ENCODE results near the gene FGD5.

FGD5 gene

DNA sequence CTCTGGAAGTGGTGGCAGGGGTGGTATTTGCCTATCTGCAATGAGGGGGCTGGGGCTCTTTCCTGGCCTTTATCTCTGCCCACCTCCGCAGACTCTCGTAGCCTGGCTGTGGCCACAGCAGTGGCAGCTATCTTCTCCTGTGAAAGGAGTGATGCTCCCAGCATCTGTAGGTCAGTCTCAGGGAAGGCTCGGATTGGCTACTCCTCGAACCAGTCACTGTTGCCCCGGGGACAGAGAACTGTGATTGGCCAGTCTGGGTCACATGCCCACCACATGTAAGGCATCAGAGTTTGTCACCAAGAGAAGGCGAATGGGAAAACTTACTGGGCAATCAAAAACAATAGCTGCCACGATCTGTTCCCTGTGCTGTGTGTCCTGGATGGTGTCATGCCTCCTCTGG is 30.1 kb upstream of the FGD5 start:
- no peak for DNase-seq

DNA sequence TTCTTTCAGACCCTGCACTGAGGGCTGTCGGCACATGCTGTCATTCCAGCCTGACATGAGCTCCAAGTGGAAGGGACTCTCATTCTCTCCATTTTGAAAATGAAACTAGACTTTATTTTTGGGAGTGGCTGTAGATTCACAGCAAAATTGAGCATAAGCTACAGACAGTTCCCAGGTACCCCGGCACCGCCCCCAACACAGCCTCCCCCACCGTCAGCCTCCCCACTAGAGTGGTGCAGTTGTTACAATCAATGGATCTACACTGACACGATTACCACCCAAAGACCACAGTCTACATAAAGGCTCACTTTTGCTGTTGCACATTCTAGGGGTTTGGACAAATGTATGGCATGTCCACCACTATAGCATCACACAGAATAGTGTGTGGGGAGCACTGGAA is 29.5 kb upstream of the FGD5 start:
- DNase-seq, result no peak

DNA sequence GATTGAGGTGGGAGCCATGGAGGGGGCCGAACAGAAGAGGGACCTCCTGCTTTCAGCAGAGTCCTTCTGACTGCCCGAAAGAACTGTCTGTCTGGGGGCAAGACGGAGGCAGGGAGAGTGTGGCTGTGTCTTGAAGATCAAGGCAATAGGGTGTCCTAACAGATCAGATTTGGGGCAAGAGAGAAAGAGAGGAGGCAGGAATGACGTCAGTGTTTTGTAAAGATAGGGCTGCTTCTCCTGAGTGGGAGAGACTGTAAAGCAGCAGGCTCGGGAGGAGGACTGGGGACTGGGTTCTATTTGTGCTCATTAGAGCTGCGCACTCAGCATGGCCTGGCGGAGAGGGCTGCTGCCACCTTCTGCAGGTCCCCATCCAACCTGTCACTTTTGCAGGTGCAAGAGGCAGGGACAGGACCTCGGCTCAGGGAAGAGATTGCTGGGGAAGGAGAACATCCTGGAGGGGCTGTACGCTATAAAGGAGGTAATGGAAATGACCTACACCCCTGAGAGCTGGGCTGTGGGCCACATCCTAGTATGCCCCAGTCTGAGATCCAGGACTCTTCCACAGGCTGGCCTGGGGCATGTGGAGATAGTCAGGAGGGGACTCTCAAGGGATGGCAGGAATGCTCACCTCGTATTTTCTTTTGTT is 29.0 kb upstream of the FGD5 start:
- DNase-seq, result no peak

DNA sequence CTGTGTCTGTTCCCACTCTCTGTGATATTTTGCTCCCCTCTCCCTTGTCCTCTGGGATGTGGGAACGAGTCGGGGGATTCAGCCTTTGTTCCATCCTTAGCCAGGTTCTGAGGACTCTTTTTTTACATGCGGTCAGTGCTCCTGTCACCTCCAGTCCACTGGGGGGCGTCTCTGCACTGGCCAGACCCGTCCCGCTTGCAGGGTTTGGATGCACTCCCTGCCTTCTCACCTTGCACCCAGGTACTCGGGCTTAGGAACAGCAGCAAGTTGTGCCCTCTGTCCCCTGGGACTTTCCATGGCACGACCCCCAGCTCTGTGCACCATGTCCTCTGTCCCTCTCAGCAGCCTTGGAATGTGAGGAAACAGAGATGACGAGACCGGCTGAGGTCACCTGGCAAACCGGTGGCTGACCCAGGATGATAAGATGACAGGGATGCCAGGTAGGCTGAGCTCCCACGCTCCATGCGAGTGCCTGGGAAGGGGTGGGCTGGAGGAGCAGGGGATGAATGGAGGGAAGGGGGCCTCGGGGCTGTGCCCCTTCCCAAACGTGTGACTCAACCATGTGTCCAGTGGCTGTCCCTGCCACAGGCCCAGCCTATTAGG is 27.3 kb upstream of the FGD5 start:
- peak; percentile 12 for DNase-seq

DNA sequence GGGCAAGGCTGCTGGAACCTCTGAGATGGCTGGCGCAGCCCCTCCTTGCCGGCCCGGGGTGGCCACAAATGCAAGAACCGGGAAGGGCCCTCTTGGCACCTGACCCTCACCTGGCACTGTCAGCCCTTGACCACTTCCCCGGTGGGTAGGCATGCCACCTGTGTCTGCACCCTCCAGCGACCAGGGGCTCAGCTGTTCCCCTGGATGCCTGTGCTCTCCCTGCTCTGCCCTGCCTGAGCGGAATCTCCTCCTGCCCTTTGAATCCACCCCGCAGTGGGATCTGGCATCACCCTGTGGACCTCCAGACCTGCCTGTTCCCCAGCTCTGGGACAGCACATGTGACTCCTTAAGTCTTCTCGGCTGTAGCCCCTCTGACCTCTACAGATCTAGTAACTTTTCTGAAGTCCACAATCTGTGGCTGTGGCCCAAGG is 26.1 kb upstream of the FGD5 start:
- DNase-seq, result no peak

DNA sequence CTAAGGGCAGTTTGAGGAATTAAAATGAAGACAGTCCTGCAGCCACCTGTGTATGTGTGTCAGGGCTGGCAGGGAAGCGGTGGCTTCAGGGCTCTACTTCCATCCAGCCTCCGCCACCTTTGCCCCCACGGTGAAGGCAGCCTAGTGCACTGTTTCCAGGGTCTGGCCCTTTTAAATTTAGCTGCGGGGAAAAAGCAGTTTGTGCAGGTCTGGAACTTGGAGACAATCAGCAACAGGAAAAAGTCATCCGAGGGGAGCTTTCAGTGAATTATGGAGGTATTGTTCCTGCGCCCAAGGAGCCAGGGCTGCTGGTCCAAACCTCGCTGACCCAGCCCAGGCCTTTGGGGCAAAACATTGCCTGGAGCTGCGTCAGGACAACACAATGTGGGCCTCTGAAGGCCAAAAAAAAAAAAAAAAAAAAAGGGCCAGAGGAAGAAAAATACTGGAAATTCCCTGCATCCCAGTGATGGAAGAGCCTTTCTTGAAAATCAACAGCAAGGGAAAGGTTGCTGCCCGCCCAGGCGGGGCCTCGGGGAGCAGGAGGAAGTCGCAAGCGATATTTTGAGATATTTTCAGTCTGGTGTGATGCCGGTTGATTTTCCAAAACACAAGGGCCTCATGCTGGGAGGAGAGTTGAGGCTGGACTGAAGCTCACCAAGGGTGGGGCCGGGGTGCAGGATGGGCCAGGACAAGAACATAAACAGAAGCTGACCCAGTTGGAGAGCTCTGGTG is 25.5 kb upstream of the FGD5 start:
- DNase-seq, result no peak

DNA sequence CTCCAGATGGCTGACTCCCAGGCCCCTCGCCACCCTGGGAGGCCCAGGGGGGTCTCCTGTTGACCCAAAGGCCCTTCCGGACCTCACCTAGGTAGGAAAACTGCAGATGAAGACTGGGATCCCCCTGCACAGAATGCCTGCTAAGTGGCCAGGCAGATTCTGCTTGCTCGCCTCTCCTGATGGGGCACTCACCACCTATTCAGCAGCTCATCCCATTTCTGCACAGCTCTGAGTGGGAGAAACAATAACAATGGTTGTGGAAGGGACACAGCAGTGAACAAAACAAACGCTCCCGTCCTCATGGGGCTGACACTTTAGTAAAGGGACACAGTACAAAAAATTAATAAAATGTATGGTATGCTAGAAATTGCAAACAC is 24.9 kb upstream of the FGD5 start:
- no peak for DNase-seq

DNA sequence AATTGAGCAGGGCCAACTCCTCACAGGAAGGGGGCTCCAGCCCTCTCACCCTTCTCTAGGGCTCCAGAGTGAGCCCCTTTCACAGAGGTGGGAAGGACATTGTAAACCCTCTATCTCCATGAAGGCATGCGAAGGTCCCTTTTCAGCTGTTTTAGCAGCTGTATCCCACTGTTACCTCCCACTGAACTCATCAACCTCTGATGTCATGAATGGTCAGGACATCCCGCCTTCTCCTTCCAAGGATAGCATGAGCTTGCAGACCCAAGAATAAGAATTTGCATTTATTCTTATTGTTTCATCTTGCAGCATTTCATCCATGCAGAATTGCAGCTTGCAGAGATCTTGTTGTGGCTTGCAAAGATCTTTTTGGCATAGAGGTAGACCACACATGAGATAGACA is 24.3 kb upstream of the FGD5 start:
- no peak for DNase-seq

DNA sequence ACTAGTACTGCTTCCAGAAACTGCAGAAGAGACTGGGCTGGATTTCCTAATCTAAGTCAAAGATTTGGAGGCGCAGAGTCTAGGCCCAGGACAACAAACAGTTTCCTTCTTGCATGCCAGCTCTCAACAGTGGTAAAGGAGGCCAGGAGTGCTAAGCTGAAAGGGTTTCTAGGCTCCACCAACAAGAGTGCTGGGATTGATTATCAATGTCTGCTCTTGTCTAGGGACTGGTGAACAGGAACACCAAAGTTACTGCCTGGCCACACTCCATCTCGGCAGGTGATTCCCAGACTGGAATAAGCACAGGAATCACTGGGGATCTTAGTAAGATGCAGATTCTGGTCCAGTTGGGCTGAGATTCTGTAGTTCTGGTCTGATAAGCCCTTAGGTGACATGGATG is 22.8 kb upstream of the FGD5 start:
- DNase-seq, result no peak

DNA sequence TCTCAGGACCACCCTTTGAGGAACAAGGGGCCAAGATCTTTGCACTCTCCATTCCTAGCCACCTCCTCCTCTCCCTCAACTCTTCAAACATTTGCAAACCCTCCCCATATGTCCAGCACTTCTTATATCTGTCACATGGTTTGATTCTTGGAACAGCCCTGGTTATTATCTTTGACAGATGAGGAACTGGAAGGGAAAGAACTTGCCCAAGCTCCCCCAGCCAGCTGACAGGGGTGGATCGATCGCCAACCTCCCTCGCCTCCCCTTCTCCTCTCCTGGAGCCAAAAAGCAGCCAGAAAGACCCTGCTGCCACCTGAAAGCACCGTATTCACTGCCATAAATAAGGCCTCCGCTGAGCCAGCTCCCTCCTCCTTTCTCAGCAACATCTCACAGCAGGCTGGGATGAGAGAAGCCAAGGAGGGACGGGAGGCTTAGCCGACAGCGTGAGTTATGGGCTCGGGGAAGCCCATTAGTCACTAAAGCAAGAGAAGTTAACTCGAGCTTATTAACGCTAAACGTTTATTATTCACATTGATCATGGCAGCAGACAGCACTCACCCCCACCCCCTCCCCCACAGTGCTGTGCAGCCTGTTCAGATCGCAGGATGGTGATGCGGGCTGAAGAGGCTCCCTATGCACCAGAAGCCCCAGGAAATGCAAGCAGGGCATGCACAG is 22.2 kb upstream of the FGD5 start:
- DNase-seq, result no peak

DNA sequence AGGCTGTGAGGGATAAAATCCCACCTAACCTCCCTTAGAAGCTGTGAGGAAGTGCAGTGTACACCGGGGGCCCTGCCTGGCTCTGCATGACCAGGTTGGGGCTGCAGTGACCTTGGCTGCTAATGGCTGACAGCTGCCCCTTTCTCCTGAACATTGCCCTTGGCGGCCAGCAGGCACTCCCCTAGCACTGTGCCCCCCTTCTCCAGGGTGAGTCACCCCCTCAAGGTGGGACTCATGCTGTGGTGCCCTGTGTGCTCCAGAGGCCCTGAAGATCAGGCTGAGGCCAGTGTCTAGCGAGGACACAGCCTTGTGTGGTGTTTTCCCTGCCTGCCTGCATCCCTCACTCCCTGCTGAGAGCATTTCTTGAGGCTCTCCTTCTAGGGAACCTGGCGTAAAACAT is 21.0 kb upstream of the FGD5 start:
- no peak for DNase-seq

DNA sequence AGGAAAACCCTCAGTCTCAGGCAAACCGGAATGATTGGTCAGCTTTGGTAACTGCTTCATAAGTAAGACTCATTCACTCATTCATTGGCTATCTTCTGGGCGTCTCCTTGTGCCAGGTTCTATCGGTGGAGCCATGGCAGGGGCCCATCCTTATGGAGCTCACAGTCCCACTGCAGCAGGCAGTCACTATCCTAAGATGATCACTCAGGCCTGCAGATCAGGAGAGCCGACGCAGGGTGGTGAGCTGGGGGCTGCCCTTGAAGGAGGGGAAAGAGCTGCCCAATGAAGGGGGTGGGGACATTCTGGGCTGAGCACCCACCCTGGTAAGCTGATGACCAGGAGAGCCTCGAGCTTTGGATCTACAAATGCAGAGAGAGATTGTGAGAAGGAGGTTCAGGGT is 20.5 kb upstream of the FGD5 start:
- DNase-seq, result no peak

DNA sequence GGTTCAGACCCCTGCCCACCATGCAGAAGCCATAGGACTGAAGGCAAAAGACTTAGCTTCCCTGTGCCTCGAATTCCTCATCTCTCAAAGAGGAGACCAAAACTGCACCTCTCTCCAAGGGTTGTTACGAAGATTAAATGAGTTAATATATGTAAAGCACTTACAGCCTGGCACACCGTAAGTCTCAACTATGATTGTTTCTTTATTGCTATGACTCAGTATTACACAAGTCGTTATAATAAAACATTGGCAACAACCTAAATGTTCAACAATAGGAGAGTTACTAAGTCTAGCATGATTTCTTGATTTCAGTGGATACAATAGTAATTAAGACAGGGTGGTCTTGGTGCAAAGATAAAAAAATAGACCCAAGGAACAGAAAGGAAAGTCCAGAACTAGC is 19.6 kb upstream of the FGD5 start:
- DNase-seq, result no peak

DNA sequence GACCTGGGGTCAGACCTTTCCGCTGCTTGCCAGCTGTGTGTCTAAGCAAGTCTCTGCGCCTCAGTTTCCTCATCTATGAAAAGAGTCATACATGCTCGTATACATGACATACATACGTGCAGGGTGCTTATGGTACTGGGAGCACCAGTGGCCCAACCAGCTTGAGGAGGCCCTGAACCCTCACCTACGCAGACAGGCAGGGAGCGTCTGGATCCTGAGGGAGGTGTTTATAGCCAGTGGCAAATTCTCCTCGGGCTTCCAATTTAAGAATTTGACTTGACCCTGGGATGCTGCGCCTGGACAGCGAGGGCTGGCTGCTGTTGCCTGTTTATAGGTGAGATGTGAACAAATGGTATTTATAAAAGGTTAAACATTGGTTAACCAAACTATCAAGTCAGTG is 17.7 kb upstream of the FGD5 start:
- DNase-seq, result no peak

DNA sequence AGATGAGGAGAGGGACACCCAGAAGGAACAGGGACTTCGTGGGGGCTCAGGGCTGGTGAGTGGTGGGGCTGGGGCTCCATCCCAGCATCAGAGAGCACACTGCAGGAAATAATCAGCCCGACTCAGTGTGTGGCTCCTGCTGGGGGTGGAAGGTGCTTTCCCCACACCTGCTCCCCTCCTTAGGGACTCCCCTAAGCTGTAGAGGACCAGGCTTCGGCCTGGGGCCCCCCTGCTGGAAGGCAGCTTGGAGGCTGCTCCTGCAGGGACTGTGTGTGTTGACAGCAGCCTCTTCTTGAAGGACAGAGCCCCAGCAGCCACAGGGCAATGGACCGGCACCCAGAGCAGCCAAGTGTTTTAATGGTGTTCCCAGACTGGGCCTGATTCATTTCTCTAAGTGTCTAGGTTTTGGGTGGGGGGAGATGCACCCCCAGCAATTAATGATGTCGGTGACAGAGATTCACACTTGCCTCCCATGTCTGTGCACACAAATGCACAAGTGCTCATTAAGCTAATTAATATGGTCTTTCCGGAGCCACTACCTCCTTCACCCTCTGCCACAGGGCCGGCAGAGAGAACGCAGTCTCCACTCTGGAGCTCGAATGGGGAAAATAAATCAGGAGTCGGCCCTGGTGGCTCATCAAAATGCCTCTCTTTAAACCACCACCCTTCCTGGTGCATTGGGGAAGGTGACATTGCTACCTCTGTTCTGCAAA is 16.9 kb upstream of the FGD5 start:
- no peak for DNase-seq

DNA sequence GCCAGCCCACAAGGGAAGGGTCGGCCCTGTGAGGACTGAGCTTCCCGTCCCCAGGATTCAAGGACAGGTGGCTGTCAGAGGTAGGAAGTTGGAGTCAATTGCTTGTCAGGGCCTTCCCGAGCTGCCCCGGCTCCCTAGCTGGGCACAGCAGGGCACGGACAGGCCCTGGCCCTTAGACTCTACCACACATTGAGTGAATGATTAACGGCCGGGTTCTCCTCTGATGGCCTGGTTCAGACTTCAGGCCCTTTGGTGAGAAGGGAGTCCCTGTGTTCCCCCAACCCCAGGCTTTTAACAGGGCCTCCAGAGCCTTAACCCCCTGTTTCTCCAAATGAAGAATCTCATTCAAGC is 16.4 kb upstream of the FGD5 start:
- DNase-seq, result no peak

DNA sequence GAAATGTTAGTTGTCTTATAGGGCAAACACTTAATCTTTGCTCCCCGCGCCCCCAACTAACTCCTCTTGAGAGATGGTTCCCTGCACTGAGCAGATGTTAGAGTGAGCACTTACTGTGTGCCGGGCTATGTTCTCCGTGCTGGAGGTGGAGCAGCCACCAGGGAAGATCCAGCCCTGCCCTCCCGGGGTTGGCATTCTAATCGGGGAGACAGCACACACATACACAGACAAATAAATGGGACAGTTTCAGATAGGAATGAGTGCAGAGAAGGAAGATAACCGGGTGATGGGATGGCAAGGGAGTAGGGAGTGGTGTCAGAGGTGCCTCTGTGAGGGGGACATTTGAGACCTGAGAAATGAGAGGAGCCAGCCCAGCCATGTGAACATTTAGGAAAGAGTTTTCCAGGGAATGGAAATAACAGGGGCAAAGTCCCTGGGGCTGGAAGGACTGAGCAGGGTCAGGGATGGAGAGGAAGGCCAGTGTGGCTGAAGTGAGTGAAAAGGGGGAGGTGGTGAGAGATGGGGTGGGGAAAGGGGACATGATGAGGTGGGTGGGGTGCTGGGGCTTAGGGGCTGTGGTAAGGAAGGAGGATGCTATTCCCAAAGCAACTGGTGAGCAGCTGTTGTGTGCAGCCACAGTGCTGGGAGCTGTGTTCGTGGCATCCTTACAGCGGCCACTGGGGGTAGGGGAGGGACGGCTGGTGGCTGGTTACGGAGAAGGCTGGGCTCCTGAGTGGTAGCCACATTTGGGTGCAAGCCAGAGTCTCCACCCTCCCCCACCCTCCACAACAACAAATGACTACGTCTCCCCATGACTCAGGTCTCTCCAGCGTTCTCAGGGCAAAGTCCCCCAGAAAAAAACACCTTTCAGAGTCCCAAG is 15.4 kb upstream of the FGD5 start:
- DNase-seq, result no peak

DNA sequence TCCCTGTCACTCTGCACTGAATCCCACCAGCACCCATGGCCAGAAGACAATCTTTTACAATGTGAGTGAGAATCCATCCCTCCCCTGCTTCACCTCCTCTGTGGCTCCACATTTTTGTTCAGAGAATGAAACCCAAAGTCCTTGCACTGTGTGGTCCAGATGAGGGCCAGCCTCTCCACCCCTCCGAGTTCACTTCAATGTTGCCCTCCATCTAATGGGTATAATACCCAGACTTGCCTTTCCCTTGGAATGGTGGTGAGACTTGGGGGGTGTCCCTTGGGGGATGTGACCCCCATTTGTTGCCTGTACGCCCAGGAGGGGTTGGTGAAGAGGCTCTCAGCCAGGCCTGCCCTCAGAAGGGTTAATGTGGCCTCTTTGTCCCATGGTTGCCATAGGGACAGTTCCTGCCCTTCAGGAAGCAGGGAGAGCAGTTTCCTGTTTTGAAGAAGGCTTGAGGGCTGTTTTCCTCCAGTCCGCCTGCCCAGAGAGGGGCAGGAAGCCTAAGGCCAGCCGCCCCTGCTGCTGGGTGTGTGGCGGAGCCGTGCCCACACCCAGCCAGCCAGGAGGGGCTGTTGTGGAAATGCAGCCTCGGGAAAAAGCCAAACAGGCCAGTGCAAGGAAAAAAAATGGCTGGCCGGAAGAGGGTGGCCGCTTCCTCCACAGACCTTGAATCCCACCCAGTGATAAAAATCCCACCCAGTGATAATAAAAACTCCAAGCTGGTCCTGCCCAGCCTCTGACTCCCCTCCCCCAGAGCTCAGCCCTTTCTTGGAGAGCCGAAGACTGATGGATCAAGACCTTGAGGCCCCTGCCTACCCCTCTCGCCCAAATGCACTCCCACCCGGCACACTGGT is 14.6 kb upstream of the FGD5 start:
- no peak for DNase-seq

DNA sequence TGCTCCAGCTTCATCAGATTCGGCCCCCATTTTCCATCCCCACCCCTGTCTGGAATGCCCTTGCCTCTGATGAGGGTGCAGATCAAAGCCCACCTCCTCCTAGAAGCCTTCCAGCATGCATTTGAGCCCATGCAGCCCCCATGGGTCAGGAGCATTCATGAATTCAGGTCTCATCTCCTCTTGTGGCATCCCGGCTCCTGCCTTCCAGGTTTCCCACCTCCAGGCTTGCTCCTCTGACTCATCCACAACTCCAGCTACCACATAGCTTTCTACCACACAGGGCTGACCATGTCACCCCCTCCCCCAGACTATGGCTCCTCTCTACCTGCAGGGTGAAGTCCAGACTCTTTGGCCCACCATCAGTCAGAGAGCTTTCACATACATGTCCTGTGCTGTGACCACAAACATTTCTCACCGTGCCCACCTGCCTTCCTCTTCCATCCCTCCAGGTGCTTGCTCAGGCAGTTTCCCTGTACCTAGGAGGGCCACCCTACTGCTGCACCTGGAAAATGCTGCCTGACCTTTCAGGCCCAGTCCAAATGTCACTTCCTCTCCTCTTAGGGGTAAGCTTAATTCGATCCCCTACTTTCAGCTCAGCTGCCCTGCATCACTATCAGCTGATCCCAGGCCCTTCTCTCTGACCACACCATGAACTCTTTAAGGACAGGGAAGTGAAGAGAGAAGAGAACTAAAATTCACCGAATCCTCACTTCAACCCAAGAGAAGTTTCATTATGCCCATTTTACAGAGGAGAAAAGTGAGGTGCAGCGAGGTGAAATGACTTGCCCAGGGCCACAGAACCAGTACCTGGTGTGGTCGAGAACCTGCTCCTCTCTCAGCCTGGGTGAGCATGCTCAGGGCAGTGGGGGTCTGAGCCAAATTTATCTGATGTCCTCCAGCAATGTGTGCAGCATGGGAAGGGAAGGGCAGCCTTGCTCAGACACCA is 13.7 kb upstream of the FGD5 start:
- DNase-seq, result no peak

DNA sequence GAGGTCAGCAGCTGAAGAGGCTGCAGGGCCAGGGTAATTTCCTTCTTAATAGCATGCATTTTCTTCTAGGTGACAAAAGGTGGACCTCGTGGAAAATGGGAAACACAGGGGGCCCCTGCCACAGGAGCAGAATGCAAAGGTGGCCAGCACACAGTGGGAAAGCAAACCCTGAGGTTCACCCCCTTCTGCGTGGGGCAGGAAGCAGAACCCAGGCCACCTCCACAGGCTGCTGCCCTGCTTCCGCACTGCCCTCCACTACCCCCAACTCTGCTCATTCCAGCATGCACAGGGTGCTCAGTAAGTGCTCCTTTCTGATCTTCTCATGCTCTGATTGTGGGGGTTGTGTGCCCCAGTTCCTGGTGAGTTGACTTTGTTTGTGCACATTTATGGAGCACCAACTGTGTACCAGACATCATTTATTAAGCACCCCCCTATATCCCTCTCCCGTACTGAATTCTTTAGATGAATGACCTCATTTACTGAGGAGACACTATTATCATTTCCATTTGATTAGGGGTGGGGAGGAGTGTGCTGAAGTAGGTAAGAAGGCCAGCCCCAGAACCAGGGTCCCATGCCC is 12.7 kb upstream of the FGD5 start:
- DNase-seq, result no peak
